Mesothelial cell of epicardium (in vitro differentiated cells): Measurements from ENCODE around the gene AFDN. TPM values are rescaled to one million over a fixed set of nuclear protein-coding genes. Genes with fewer than 3 reads are reported as not detected.
A peak's percentile ranks its signal among the peaks of the same experiment; 100 is the strongest.

Experiments used
- DNase-seq, 2 experiments: peaks; one replicate each; pipeline ENCODE4 v3.0.0; 2021; ENCODE audit warnings: low spot score in 2 of 2; ENCODE audit not compliant: unreplicated experiment in 2 of 2
- H3K27ac Mint-ChIP-seq: 2 replicates; pipeline ENCODE4 v1.8.0; 2021; ENCODE audit warnings: mixed read lengths
- H3K27me3 Mint-ChIP-seq: 2 replicates; pipeline ENCODE4 v1.8.0; 2021; ENCODE audit warnings: low read depth, mixed read lengths
- H3K36me3 Mint-ChIP-seq: 2 replicates; pipeline ENCODE4 v1.8.0; 2021; ENCODE audit warnings: mixed read lengths
- H3K4me1 Mint-ChIP-seq: 2 replicates; pipeline ENCODE4 v1.8.0; 2021; ENCODE audit warnings: mixed read lengths
- H3K4me3 Mint-ChIP-seq: 2 replicates; pipeline ENCODE4 v1.8.0; 2021; ENCODE audit warnings: mild to moderate bottlenecking, moderate library complexity, mixed read lengths
- H3K9me3 Mint-ChIP-seq: 2 replicates; pipeline ENCODE4 v1.8.0; 2021; ENCODE audit warnings: mixed read lengths
- total RNA-seq: library from RNA; stranded (reverse); gene quantifications from 3 replicates; pipeline ENCODE4 v1.2.1, GENCODE V29; 2021
- TF ChIP-seq, protein P1 (sequence below): fragments of 200-600 bp; sonication (generic); IDR thresholded peaks from one replicate; pipeline ENCODE4 v1.5.0; 2021; ENCODE audit warnings: antibody characterized with exemption; ENCODE audit not compliant: unreplicated experiment

The AFDN gene
- total RNA-seq, 1 donor from 2014 or later: 284 TPM

DNA sequence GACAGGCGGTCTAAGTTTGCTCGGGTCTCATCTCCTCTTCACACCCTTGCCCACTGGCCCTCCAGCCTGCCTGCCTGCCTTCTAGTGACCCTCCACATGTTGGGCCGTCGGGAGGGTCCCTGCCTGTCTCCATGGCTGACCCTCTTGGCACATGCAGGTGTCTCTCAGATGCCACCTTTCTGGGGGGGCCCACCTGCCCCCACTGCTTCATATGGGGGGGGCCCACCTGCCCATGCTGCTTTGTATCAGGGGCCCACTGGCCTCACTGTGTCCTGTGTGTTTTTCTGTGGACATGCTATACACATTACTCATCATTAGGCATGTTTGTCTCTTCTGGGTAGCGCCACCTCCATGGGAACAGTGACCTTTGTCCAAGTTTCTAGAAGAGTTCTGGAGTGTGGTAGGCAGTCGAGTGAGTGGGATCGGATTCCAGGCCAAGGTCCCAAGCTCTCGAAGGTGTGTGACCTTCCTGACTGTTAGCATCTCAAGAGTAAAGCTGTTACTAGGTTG lies 130.3 kb downstream of the AFDN start:
- Mint-ChIP-seq H3K4me1 (no peaks in the 10 kb centered on the region), H3K27ac (no peak overlapping the region), H3K9me3 (no peaks in the 10 kb centered on the region), H3K4me3 (no peak overlapping the region), H3K36me3 (peaks cover 23% of the 10 kb centered on the region), H3K27me3 (no peaks in the 10 kb centered on the region)
- TF ChIP-seq, protein P1, sequence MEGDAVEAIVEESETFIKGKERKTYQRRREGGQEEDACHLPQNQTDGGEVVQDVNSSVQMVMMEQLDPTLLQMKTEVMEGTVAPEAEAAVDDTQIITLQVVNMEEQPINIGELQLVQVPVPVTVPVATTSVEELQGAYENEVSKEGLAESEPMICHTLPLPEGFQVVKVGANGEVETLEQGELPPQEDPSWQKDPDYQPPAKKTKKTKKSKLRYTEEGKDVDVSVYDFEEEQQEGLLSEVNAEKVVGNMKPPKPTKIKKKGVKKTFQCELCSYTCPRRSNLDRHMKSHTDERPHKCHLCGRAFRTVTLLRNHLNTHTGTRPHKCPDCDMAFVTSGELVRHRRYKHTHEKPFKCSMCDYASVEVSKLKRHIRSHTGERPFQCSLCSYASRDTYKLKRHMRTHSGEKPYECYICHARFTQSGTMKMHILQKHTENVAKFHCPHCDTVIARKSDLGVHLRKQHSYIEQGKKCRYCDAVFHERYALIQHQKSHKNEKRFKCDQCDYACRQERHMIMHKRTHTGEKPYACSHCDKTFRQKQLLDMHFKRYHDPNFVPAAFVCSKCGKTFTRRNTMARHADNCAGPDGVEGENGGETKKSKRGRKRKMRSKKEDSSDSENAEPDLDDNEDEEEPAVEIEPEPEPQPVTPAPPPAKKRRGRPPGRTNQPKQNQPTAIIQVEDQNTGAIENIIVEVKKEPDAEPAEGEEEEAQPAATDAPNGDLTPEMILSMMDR: no peak
- no peak for DNase-seq

DNA sequence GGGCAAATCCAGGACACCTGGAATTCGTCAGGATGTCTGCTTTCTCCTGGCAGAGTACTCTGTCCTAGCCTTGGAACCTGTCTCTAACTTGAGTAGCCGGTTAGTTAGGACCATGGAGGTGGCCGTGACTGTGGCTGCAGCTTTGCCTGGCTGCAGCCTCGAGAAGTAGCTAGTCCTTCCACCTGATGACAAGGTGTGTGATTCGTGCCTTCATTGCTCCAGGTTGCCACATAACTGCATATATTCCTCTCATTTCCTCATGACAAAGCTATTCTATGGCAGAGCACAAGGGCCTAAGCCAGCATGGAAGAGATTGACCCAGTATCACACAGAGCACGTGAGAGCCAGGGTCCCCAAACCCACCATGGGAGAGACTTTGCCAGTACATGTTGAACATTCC lies 130.9 kb downstream of the AFDN start:
- H3K4me3 Mint-ChIP-seq: no peak overlapping the region
- peaks cover 4% of the 10 kb centered on the region for H3K4me1 Mint-ChIP-seq
- DNase-seq: no peak
- H3K36me3 Mint-ChIP-seq: peaks cover 23% of the 10 kb centered on the region
- H3K9me3 Mint-ChIP-seq: no peaks in the 10 kb centered on the region
- TF ChIP-seq, protein P1: no peak
- no peaks in the 10 kb centered on the region for H3K27me3 Mint-ChIP-seq
- peak overlapping the region; percentile 1 for H3K27ac Mint-ChIP-seq

DNA sequence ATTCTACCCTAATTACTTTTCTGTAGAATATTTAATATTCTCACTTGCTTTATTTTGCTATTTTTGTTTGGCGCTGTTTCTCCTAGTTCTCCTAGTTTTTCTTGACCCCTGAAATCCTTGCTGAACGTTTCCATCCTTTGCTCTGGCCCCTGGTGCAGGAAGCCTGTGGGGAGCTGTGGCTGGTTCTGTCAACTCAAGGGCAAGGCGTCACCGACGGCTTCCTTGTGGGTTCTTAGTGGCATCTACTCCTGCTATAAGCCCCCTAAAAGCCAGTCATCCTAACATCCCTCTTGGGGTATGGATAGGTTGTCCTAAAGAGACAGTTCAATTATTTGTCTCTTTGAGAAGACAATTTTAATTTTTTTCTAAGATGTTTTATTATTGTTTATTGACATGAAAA lies 133.9 kb downstream of the AFDN start:
- peaks cover 34% of the 10 kb centered on the region for H3K36me3 Mint-ChIP-seq
- TF ChIP-seq, protein P1: no peak
- no peaks in the 10 kb centered on the region for H3K27me3 Mint-ChIP-seq
- no peak overlapping the region for H3K27ac Mint-ChIP-seq
- H3K9me3 Mint-ChIP-seq: no peaks in the 10 kb centered on the region
- H3K4me3 Mint-ChIP-seq: no peak overlapping the region
- DNase-seq: no peak
- H3K4me1 Mint-ChIP-seq: peaks cover 13% of the 10 kb centered on the region

DNA sequence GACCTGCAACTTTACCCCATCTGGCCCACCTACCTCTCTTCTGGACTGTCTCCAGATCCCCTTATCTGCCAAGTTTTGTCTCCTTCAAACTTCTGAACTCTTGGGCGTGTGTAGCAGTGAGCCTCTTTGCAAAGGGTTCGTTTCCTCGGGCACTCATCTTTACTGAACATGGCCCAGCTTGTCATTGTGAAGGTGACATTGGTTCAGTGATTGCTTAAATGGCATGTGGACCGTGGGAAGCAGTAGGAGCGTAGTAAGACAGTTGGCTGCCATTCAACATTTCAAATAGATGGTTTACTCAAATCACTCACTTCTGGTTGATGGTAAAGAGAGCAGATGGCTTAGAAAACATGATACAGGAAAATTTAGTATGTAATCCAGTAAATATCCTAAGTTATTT lies 136.0 kb downstream of the AFDN start:
- TF ChIP-seq, protein P1: no peak
- Mint-ChIP-seq H3K27ac (no peak overlapping the region), H3K4me1 (peaks cover 13% of the 10 kb centered on the region), H3K36me3 (peaks cover 36% of the 10 kb centered on the region), H3K9me3 (no peaks in the 10 kb centered on the region), H3K4me3 (no peak overlapping the region), H3K27me3 (no peaks in the 10 kb centered on the region)
- no peak for DNase-seq

DNA sequence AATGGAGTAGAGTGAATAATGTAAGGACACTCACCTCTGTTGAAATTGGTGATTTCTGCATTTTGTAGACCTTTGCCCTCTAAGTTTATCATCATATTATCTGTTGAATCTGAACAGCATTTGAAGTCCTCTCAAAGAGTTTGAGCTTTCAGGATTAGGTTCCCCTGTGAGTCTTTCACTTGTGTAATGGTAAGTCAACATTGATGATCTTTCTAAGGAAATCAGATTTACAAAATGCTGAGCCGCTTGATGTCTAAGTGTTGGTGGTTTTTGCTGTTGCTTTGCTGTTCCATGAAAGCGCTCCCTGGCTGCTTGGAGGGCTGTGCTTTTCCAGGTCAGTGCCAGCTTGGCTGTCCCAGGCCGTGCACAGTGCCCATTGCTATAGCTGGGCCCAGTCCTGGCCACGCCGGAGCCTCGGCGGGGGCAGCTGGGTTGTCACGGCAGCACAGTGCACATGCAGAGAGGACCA lies 136.9 kb downstream of the AFDN start:
- Mint-ChIP-seq H3K9me3 (no peaks in the 10 kb centered on the region), H3K27ac (no peak overlapping the region), H3K27me3 (no peaks in the 10 kb centered on the region), H3K36me3 (peaks cover 39% of the 10 kb centered on the region), H3K4me3 (no peak overlapping the region), H3K4me1 (peaks cover 13% of the 10 kb centered on the region)
- TF ChIP-seq, protein P1: no peak
- DNase-seq: no peak
